HPDE6-E6E7 (cell line): ENCODE results near the gene GRB2.
"Not testable (repeated sequence)": the region's sequence is repeated elsewhere in the genome, so short reads cannot be mapped to it uniquely, and the experiment has no call there.

Experiments used
- DNase-seq: peaks from one replicate; pipeline ENCODE4 v3.0.0; 2011; ENCODE audit warnings: missing footprints; ENCODE audit errors: extremely low spot score

Gene GRB2

GRCh38 chr17:75319904-75320691 lies 85.4 kb downstream of the GRB2 start:
- DNase-seq: no peak

GRCh38 chr17:75318615-75319222 lies 86.8 kb downstream of the GRB2 start:
- no peak for DNase-seq

GRCh38 chr17:75318211-75318610 lies 87.3 kb downstream of the GRB2 start:
- DNase-seq: no peak

- no peak for DNase-seq
These were observed 87.8 kb downstream of the GRB2 start for GRCh38 chr17:75317671-75318070.

GRCh38 chr17:75316253-75316652 lies 89.2 kb downstream of the GRB2 start:
- DNase-seq: no peak

GRCh38 chr17:75315541-75316243 lies 89.8 kb downstream of the GRB2 start:
- DNase-seq: no peak

GRCh38 chr17:75313941-75314551 lies 91.4 kb downstream of the GRB2 start:
- no peak for DNase-seq

- DNase-seq: no peak
These were observed 96.5 kb downstream of the GRB2 start for GRCh38 chr17:75308732-75309629.

- no peak for DNase-seq
These were observed 97.3 kb downstream of the GRB2 start for GRCh38 chr17:75307957-75308731.

GRCh38 chr17:75301502-75302206 lies 103.8 kb downstream of the GRB2 start:
- DNase-seq: no peak

GRCh38 chr17:75301049-75301448 lies 104.4 kb downstream of the GRB2 start:
- DNase-seq: no peak

GRCh38 chr17:75300280-75300679 lies 105.2 kb downstream of the GRB2 start:
- DNase-seq: no peak

- DNase-seq: no peak
These were observed 110.0 kb downstream of the GRB2 start for GRCh38 chr17:75295201-75296158.

- DNase-seq: not testable (repeated sequence)
These were observed 112.5 kb downstream of the GRB2 start for GRCh38 chr17:75292810-75293448.

GRCh38 chr17:75289832-75290337 lies 115.6 kb downstream of the GRB2 start:
- DNase-seq: no peak

GRCh38 chr17:75289115-75289831 lies 116.2 kb downstream of the GRB2 start, which contains the start of gene SLC25A19:
Gene SLC25A19, minus strand, starts transcription at chr17:75289433. Its CDS starts 2,669 bp downstream, at chr17:75286764.
- DNase-seq: peak; percentile 100

- peak; percentile 46 for DNase-seq
These were observed 116.7 kb downstream of the GRB2 start for GRCh38 chr17:75288770-75289114.
